ENCODE measurements around the gene TRABD2B. TPM values are rescaled to one million over a fixed set of nuclear protein-coding genes. Genes with fewer than 3 reads are reported as not detected.
A peak's percentile ranks its signal among the peaks of the same experiment; 100 is the strongest.

Gene TRABD2B
- total RNA-seq: 1 to 10 TPM in 2 of 6 donors, under 1 TPM in 4; under 0.01 to 2.1 (median 0.62) TPM

DNA sequence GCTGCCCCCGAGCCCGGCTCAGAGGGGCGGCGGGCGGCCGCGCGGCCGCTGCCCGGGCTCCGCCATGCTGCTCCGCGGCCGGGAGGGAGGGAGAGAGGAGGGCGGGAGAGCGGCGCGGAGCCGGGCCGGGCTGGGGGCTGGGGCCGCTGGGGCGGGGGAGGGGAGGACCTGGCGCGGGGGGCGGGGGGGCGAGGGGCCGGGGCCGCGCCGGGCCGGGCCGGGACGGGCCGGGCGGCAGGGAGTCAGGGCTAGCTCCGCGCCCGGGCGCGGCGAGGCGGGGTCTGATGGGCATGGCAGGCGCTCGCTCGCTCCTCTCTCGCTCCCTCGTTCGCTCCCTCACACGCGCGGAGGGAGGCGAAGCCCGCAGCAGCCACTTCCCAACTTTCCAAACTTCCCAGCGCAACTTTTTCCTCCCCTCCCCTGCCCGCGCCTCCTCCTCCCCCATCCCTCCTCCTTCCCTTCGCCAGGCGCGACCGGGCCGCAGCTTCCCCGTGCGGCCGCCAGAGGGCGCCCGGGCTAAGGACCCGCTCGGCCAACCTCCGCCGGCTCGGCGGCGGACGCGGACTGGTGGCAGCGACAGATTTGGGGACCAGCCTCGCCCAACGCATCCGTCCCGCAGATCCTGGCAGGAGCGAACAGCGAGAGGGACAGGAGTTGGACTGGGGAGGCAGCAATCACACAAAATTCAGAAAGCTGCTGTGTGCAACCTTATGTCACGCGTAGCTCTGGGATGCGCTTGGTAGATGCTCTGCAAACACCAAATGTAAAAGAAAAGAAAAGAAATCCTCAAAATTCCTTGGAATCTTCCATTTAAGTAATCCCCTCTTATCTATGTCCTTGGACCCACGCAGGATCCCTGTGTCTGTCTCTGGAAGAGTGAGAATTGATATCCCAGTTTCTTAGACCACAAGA, at the start of gene TRABD2B:
TRABD2B (minus strand) TSS at position 97 of the 912 bp plus-strand sequence.
- 6 to 10% methylated on average over 32 to 43 of the region's 86 CpGs for WGBS, 2 donors
- ATAC-seq (ENCODE audit: low FRiP score in 2 of 2): peak; percentile 82 to 93

GRCh38 chr1:48044311-48044710, 47.1 kb upstream of the TRABD2B start:
- Histone ChIP-seq H3K27me3 (no peaks in the 10 kb centered on the region), H3K9me3 (no peaks in the 10 kb centered on the region), H3K27ac (no peak overlapping the region), H3K4me3 (no peak overlapping the region), H3K36me3 (no peaks in the 10 kb centered on the region), H3K4me1 (peaks cover under 1 to 7% (median 6%) of the 10 kb centered on the region in 4 donors)
- DNase-seq: no peak
- ATAC-seq (ENCODE audit: low FRiP score in 2 of 2): no peak
- whole genome bisulfite sequencing, 2 donors: 80 to 96% methylated on average over 2 of the region's 2 CpGs
- TF ChIP-seq POLR2A (IDR thresholded peaks at IDR 0.05) (no peak), EP300 (IDR thresholded peaks at IDR 0.05) (no peak), POLR2AphosphoS5 (IDR thresholded peaks at IDR 0.05) (no peak)
- TF ChIP-seq, protein P1, sequence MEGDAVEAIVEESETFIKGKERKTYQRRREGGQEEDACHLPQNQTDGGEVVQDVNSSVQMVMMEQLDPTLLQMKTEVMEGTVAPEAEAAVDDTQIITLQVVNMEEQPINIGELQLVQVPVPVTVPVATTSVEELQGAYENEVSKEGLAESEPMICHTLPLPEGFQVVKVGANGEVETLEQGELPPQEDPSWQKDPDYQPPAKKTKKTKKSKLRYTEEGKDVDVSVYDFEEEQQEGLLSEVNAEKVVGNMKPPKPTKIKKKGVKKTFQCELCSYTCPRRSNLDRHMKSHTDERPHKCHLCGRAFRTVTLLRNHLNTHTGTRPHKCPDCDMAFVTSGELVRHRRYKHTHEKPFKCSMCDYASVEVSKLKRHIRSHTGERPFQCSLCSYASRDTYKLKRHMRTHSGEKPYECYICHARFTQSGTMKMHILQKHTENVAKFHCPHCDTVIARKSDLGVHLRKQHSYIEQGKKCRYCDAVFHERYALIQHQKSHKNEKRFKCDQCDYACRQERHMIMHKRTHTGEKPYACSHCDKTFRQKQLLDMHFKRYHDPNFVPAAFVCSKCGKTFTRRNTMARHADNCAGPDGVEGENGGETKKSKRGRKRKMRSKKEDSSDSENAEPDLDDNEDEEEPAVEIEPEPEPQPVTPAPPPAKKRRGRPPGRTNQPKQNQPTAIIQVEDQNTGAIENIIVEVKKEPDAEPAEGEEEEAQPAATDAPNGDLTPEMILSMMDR (IDR thresholded peaks at IDR 0.05): no peak

More for the DNA sequence above, at the start of gene TRABD2B:
- peak within 1 kb of the TSS in 3 of 4 donors; percentile 49 to 67 (median 53) for H3K27ac ChIP-seq
- H3K36me3 ChIP-seq: no peaks in the 10 kb centered on the region
- peaks cover 7 to 17% (median 10%) of the 10 kb centered on the region in 4 donors for H3K4me1 ChIP-seq
- TF ChIP-seq POLR2AphosphoS5 (IDR thresholded peaks at IDR 0.05) (no peak), POLR2A (IDR thresholded peaks at IDR 0.05) (no peak)
- TF ChIP-seq, protein P1 (IDR thresholded peaks at IDR 0.05): peak; percentile 89 to 99 (median 94)
- H3K27me3 ChIP-seq: peaks cover 0 to 17% (median 11%) of the 10 kb centered on the region in 4 donors
- H3K4me3 ChIP-seq: peak within 1 kb of the TSS; percentile 30 to 57 (median 49)
- no peaks in the 10 kb centered on the region for H3K9me3 ChIP-seq
- DNase-seq: peak; percentile 68 to 96

DNA sequence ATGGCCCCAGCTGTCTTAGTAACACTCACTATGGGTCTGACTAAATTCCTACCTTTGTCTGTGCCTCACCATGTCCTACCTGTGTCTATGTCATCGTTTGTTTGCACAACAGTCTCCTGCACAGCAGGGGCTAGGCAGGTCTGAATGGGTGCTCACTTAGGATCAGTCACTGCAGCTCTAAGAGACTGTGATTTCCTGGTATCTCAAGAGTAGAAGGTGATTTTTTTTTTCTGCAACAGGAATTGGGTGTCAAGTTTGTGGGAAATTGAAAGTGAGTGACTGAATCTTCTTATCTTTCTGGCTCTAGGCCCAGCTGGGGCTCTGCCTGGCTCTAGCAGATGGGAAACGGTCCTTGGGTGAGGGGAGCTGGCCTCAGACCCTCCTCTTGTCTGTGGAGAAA, 46.4 kb upstream of the TRABD2B start:
- no peak for DNase-seq
- H3K4me1 ChIP-seq: peaks cover 4 to 10% (median 6%) of the 10 kb centered on the region in 4 donors
- H3K36me3 ChIP-seq: no peaks in the 10 kb centered on the region
- no peaks in the 10 kb centered on the region for H3K9me3 ChIP-seq
- no peak for ATAC-seq (ENCODE audit: low FRiP score in 2 of 2)
- H3K27ac ChIP-seq: no peak overlapping the region
- no peaks in the 10 kb centered on the region for H3K27me3 ChIP-seq
- WGBS, 2 donors: 25 to 29% methylated on average over 2 of the region's 2 CpGs
- H3K4me3 ChIP-seq: no peak overlapping the region
- TF ChIP-seq EP300 (IDR thresholded peaks at IDR 0.05): no peak
- no peak for TF ChIP-seq POLR2A (IDR thresholded peaks at IDR 0.05)

GRCh38 chr1:48040154-48040553, 43.0 kb upstream of the TRABD2B start:
- no peak for DNase-seq
- Histone ChIP-seq H3K36me3 (no peaks in the 10 kb centered on the region), H3K27ac (no peak overlapping the region), H3K4me1 (peaks cover 4 to 10% (median 6%) of the 10 kb centered on the region in 4 donors), H3K4me3 (no peak overlapping the region), H3K27me3 (no peaks in the 10 kb centered on the region), H3K9me3 (no peaks in the 10 kb centered on the region)
- WGBS, 2 donors: 55 to 57% methylated on average over 6 of the region's 6 CpGs
- no peak for TF ChIP-seq EP300 (IDR thresholded peaks at IDR 0.05)
- TF ChIP-seq POLR2A (IDR thresholded peaks at IDR 0.05): no peak
- TF ChIP-seq, protein P1 (IDR thresholded peaks at IDR 0.05): no peak
- no peak for TF ChIP-seq POLR2AphosphoS5 (IDR thresholded peaks at IDR 0.05)
- ATAC-seq (ENCODE audit: low FRiP score in 2 of 2): peak in 1 of 2 donors; percentile 13

Measured in upper lobe of left lung (tissue), 6 donors.